NCI-H2227 (cell line): Measurements from ENCODE around the gene CKAP5.

Source experiments
- DNase-seq: peaks from one replicate; lab custom pipeline; 2025; ENCODE audit not compliant: unreplicated experiment; lab: John Stamatoyannopoulos, UW

The CKAP5 gene

GRCh38 chr11:46701078-46701654 lies 144.9 kb downstream of the CKAP5 start:
- no peak for DNase-seq

GRCh38 chr11:46700241-46701077 lies 145.6 kb downstream of the CKAP5 start, which contains the start of the genes ARHGAP1 and ZNF408:
Gene ARHGAP1, minus strand, starts transcription at chr11:46700619. Its CDS starts 4,512 bp downstream, at chr11:46696107.
Gene ZNF408, plus strand, starts transcription at chr11:46701031. Its CDS starts 17 bp downstream, at chr11:46701048.
- DNase-seq = peak; percentile 99

- no peak for DNase-seq
Measured at GRCh38 chr11:46698597-46698996, 147.5 kb downstream of the CKAP5 start.

GRCh38 chr11:46697723-46698122 lies 148.4 kb downstream of the CKAP5 start:
- no peak for DNase-seq

- no peak for DNase-seq
Measured at GRCh38 chr11:46697303-46697702, 148.8 kb downstream of the CKAP5 start.

GRCh38 chr11:46696212-46696558 lies 149.9 kb downstream of the CKAP5 start:
- no peak for DNase-seq

- DNase-seq = no peak
Measured at GRCh38 chr11:46695345-46696211, 150.5 kb downstream of the CKAP5 start.

GRCh38 chr11:46694607-46695006 lies 151.5 kb downstream of the CKAP5 start:
- no peak for DNase-seq

- DNase-seq = no peak
Measured at GRCh38 chr11:46694072-46694471, 152.0 kb downstream of the CKAP5 start.

- no peak for DNase-seq
Measured at GRCh38 chr11:46693597-46694012, 152.5 kb downstream of the CKAP5 start.
